Activated CD4-positive, CD25-positive, alpha-beta regulatory T cell treated with anti-CD3 and anti-CD28 coated beads, Interleukin-2, amount 50 U/mL, for 72 hours (primary cell): ENCODE data around the gene FRMD5.
"Not testable (repeated sequence)": the region's sequence is repeated elsewhere in the genome, so short reads cannot be mapped to it uniquely, and the experiment has no call there.

Experiments
- DNase-seq: peaks from one replicate; pipeline ENCODE4 v3.0.0; 2021

Gene FRMD5

DNA sequence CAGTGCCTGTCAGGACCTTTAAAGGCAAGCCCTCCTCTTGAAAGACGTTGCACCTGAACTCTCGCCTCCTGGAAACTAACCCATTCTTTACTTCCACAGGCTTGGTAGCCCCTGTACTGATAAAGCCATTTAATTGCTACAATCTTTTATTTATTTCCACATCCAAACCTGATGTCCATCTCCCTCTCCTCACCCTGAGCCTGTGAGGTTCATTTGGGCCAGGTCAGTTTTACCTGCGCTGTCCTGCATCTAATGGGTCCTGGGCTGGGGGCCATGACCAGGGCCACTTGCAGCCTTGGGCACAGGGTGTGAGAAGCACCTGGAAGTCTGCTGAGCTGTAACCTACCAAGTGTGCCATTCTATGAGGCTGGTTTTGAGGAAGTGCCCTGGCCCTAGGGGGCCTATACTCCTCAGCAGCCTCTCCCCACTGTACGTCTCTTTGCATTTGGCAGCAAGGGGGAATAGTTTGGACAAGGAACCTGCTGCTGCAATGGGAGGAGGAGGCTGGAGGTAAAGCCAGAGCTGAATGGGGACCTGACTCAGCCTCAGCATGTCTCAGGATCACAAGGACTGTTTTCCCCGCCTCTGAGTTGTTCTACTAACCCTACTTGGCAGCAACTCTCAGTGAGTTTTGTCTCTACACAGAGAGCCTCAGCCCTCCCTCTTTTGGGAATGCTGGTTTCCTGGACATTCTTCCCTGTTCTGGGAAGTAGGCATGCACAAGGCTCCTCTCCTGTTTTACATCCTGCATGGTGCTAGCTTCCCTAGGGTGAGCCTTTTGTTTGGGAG lies 314.5 kb downstream of the FRMD5 start:
- no peak for DNase-seq

DNA sequence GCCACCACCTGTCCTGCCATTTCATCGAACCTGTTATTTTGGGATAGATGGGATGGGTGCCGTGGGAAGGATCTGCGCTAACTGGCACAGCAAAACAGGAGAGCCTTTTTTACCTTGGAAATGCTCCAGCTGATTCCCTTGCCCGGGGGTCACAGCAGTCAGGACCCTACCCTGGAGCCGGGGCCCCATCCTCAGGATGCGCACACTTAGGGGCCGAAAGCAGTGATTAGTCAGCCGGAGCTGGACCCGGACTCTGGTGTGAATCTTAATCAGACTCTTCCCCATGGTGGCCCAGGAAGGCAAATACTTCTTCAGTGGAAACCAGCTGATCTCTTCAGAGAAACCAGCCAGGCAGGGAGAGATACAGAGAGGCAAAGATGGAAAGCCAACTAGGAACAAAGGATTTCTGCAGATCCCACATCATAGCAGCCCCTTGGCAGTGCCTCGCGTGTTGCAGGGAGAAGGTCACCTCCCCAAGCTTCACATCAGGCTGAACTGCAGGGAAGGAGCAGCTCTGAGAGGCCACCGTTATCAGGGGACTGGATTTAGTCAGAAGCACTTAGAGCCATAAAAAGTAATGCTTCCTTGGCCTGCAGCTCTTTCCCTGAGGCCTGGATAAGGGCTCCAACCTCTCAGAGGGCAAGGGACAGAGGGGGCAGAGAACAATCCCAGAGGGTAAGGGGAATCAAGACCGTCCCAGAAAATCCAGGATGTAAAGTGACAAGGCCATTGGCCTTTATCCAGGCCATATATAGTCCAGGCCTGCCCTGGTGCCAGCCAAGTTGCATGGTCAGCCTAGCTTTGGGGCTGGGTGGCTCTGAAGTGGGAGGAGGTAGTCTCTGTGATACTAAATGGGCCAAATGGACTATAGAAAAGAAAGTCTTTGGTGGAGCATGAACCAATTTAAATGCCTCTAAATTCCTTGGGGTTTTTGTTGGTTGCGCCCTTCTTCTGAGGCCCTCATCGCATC lies 315.4 kb downstream of the FRMD5 start:
- no peak for DNase-seq

DNA sequence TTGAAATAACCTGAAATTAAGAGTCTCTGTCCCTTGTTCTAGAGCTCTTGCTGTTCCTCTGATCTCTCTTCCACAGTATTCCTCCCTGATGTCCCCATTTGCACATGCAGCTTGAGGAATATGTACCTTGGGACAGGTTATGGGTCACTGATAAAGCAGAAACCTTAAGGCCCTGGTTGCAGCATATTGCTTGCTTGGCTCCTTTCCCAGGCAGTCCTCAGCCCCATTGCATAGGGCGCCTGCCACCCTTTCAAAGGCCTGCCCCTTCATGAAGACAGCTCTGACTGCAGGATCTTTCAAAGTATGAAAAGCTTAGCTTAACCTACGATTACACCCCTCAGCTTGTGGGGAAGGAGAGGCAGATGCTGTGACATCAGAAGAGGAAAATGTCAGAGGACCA lies 316.6 kb downstream of the FRMD5 start:
- DNase-seq = no peak

DNA sequence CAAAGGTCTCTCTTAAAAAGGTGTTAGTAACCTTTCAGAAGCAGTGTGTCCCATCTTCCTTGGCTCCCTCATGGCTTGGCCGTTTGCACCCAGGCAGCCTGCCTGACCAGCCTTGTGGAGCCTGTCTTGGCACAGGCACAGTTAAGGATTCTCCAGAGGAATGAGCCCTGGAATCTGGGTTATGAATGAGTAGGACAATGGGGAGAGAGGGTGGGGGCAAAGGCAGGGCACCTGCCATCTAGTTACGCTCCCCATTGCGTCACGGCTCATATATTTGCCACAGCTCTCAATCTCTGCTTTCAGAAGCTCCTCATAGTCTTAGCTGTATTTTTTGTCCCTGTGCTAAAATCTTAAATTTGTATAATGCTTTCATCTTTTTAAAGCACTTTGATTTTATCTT lies 317.7 kb downstream of the FRMD5 start:
- no peak for DNase-seq

DNA sequence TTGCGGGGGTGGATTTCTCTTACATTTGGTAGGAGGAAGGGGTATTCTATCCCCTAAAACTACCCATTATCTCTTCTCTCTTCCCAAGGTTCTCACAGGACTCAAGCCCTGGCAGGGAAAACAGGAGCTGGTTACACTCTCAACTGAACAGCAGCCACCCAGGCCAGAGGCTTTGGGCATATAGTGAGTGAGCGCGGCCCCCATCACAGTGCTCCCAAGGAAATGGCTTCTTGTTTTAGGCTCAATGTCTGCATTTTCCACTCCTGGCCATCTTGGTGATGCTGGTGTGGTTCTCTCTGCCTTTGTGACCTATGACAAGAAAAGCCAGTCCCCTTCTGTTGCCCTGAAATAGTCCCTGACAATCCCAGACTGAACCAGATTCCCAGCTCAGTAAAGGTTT lies 318.2 kb downstream of the FRMD5 start:
- no peak for DNase-seq

DNA sequence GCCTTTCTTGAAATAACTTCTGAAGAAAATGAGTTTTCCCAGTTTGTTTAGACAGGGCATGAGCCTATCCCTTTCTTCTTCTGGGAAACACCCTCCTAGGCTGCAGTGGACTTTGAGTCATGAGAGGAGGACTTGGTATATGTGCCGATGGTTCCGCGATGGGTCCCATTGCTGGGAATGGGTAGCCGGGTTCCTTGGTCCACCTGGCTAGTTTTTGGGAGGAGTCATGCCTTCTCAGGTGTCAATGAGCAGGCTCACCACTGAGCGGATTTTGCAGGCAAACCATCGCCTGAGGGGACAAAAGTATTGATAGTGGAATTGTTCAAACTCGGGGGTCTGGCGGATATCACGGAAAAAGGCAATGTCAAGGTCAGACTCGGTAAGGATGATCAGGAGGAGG lies 321.4 kb downstream of the FRMD5 start:
- DNase-seq = no peak

DNA sequence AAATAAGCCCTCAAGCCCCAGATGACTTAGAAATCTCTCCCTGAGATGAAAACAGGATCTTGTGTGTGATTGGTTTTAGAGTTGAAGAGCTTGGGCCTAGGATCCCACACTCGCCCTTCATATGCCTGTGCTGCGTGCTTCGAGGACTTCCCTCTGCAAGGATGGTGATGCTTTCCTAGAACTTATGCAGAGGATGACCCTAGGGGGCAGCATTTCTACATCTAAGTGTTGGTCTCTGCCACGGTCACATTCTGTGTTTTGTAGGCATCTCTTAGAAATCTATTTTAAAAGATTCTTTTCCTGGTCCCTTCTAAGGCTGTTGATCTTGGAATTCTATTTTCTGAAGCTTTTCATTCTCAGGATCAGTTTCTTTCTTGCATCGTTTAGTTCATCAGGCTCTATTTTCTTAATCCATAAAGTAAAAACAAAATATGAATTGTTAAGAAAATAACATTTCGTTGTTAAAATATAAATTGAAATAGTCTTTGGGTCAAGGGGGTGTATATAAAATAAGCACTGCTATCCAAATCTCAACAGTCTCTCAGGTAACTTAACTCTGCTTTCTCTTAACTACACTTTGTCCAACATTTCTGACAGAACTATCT lies 322.6 kb downstream of the FRMD5 start:
- no peak for DNase-seq

DNA sequence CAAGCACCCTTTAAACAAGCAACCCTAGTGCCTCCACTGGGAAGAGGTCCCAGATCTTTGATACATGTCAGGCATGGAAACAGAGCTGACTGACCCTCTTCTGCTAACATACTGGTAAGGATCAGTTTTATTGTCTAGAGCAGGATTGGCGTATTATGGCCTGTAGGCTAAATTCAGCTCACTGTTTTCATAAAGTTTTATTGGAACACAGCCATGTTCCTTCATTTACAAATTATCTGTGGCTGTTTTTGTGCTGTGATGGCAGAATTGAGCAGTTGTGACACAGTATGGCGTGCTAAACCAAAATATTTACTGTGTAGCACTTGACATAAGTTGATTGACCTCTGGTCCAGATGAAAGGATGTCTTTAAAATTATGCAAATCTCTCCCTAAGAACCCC lies 323.2 kb downstream of the FRMD5 start:
- DNase-seq = no peak

DNA sequence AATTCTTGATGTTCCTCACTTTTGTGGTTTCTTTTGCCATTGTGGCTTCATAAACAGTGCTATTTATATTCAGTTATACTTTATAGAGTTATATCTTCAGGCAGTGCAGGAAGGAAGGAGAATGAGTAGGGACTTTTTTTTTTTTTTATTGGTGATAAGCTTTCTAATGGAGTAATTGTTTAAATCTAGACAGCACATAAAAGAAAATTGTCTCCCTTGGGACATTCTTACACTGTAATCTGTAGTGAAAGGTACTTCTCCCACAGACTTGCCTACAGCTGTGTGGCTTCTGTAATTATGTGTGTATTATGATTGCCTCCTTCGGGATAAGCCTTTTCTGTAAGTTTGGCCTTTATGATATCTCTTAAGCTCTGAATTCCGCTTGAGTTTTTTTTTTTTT lies 326.7 kb downstream of the FRMD5 start:
- no peak for DNase-seq

DNA sequence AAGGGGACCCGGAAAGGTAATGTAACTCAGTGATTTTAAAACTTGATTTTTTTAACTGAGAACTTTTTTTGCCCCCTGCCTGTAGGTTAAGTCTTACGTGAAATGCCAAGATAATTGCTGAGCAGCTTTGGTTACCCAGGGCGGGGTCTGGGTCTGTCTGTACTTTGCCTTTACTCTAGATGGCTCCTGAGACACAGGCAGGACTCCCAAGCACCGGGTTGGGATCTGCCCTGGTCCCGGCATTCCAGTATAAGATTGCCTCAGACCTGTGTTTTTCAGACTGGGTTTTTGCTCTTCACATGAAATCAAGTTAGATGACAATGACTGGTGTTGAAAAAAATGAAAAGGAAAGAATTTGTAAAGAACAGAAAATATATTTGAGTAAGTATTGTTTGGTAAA lies 328.0 kb downstream of the FRMD5 start:
- DNase-seq = no peak

DNA sequence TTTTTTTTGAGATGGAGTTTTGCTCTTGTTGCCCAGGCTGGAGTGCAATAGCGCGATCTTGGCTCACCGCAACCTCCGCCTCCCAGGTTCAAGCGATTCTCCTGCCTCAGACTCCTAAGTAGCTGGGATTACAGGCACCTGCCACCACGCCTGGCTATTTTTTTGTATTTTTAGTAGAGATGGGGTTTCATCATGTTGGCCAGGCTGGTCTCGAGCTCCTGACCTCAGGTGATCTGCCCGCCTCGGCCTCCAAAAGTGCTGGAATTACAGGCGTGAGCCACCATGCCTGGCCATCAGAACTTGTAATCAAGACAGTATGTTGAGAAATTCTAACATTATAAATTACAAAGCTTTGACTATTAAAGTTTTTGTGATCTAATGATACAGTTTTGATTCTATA lies 328.4 kb downstream of the FRMD5 start:
- not testable (repeated sequence) for DNase-seq

DNA sequence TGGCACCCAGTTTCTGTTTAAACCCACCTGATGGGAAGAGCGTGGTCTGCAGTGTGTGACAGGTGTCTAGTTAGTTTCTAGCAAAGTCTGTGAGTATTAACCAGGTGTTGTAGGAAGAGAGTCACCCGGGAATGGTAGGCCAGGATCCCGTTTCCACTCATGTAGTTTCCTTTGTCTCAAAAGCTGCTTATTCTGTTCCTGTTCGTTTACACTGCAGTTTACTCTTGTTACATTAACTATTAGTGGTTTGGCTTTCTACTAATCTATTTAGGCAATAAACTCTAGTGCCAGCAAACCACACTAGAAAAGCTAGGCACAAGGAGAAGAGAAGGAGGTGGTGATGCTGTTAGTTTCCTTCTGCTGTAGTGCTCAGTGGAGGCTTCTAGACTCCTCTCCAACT lies 335.5 kb downstream of the FRMD5 start:
- DNase-seq = no peak

DNA sequence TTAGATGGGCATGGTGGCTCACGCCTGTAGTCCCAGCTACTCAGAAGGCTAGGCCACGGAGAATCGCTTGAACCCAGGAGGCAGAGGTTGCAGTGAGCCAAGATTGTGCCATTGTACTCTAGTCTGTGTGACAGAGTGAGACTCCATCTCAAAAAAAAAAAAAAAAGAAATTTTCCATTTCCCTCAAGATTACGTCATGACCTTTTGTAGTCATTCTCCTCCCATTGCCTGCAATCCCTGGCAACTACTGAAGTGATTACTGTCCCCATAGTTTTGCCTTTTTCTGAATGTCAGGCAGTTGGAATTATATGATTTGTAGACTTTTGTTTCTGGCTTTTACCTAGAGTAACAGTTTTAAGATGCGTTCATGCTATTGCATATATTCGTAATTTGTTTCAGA lies 340.3 kb downstream of the FRMD5 start:
- no peak for DNase-seq

DNA sequence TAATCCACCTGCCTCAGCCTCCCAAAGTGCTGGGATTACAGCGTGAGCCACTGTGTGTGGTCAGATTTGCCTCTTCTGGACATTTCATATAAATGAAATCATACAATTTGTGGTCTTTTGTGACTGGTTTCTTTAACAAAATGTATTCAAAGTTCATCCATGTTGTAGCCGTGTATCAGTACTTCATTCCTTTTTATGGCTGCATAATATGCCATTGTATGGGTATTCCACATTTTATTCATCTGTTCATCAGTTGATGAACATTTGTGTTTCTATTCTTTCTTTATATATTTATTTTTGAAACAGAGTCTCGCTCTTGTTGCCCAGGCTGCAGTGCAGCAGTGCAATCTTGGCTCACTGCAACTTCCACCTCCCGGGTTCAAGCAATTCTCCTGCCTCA lies 342.5 kb downstream of the FRMD5 start:
- DNase-seq = no peak

DNA sequence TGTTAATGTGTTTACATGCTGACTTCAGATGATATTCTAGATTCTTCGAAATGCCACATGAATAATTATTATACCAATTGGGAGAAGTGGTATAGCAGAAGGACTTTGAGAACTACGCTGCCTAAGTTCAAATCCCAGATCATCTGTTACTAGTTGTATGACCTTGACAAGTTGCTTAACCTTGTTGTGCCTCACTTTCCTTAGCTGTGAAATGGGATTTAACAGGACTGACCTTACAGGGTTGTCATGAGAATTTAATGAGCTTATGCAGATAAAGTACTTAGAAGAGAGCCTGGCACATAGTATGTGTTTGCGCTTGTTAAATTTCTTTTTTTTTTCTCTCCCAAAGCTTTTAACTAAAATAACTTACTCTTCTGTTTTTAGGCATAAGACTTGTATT lies 343.8 kb downstream of the FRMD5 start:
- DNase-seq = no peak

DNA sequence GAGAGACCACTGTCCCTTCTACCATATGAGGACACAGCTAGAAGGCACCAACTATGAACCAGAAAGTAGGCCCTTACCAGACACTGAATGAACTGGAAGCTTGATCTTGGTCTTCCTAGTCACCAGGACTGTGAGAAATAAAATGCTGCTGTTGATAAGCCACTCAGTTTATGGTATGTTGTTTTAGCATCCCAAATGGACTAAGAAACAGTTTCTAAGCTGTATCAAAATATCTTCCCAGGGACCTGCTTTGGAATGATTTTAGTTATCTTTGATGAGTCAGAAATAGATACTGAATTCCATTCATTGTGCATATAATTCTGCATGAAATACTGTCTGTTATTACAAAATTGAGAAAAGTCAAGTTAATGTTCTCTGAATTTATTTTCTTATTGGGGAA lies 349.6 kb downstream of the FRMD5 start:
- no peak for DNase-seq

DNA sequence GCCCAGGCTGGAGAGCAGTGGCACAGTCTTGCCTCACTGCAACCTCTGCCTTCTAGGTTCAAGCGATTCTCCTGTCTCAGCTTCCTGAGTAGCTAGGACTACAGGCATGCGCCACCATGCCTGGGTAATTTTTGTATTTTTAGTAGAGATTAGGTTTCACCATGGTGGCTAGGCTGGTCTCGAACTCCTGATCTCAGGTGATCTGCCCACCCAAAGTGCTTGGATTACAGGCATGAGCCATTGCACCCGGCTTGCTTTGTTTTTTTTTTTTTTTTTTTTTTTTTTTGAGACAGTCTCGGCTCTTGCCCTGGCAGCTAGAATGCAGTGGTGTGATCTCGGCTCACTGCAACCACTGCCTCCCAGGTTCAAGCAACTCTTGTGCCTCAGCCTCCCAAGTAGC lies 362.6 kb downstream of the FRMD5 start:
- not testable (repeated sequence) for DNase-seq

DNA sequence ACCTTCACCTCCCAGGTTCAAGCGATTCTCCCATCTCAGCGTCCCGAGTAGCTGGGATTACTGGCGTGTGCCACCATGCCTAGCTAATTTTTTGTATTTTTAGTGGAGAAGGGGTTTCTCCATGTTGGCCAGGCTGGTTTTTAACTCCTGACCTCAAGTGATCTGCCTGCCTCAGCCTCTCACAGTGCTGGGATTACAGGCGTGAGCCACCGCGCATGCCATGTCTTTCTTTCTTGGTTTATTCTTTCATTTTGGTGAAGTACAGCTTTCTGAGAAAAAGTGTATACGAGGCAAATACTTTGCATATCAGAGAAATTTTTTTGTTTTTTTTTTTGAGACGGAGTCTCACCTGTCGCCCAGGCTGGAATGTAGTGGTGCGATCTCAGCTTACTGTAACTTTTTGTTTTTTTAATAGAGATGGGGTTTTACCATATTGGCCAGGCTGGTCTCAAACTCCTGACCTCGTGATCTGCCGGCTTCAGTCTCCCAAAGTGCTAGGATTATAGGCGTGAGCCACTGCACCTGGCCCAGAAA lies 363.5 kb downstream of the FRMD5 start:
- DNase-seq = not testable (repeated sequence)

DNA sequence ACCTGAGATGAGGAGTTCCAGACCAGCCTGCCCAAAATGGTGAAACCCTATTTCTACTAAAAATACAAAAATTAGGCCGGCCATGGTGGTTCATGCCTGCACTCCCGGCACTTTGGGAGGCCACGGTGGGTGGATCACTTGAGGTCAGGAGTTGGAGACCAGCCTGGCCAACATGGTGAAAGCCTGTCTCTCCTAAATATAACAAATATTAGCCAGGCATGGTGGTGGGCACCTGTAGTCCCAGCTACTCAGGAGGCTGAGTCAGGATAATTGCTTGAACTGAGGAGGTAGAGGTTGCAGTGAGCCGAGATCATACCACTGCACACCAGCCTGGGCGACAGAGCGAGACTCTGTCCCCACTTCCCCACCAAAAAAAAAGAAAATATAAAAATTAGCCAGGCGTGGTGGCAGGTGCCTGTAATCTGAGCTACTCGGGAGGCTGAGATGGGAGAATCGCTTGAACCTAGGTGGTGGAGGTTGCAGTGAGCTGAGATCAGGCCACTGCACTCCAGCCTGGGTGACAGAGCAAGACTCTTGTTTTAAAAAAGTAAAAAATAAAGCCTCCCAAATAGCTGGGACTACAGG lies 364.3 kb downstream of the FRMD5 start:
- DNase-seq = not testable (repeated sequence)

DNA sequence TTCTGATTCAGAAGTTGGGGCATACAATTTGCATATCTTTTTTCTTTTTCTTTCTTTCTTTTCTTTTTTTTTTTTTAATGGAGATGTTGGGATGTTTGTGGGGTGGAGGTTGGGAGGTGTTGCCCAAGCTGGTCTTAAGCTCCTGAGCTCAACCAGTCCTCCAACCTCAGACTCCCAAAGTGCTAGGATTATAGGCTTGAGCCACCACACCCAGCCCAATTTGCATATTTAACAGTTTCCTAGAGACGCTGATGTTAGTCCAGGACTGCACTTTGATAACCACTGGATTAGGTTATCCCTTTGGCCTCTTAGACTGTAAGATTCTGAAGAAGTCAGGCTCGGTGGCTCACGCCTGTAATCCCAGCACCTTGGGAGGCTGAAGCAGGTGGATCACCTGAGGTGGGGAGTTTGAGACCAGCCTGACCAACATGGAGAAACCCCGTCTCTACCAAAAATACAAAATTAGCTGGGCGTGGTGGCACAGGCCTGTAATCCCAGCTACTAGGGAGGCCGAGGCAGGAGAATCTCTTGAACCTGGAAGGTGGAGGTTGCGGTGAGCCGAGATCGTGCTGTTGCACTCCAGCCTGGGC lies 365.0 kb downstream of the FRMD5 start:
- not testable (repeated sequence) for DNase-seq

DNA sequence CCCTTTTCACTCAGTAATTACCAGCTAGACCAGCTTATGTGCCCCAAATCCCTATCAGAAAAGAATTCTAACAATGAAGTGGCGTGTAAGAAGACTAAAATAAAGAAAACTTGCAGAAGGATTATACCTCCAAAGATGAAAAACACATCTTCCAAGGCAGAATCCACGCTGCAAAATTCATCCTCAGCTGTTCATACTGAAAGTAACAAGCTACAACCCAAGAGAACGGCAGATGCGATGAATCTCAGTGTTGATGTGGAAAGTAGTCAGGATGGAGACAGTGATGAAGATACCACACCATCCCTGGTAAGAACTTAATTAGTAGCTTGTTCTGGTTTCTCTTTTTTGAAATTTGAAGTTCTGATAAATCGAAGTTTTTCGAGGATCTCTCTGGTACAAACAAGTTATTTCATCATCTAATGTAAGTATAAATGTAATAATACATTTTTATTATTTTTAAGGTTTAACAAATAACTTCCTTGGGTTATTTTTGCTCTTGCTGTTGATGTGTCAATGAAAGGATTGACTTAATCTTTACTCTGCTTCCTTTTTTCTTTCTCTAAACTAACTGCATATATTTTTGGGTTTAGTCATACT lies 366.9 kb downstream of the FRMD5 start:
- DNase-seq = no peak
